Ovary (tissue), 3 donors: ENCODE results near the gene CRTC2.

ENCODE experiments used
- EP300 ChIP-seq: sonication (generic); formaldehyde crosslinking; IDR thresholded peaks from one replicate; pipeline ENCODE4 v1.6.1; 2017; ENCODE audit warnings: antibody characterized with exemption
- POLR2A ChIP-seq: fragments of 450-650 bp; IDR thresholded peaks from one replicate; pipeline ENCODE4 v1.6.1; 2017; ENCODE audit warnings: antibody characterized with exemption, mild to moderate bottlenecking, moderate library complexity
- TF ChIP-seq, protein P1 (sequence below), 3 donors: fragments of 450-650 bp in 2 of 3; fragments of 200-600 bp in 1 of 3; IDR thresholded peaks; one replicate each; pipeline versions ENCODE4 v1.5.1 to v1.8.0; 2016 to 2022; ENCODE audit warnings: antibody characterized with exemption in 3 of 3, mild to moderate bottlenecking in 1 of 3
- donor health status: DM: no; HTN: no; CAD: no.

DNA sequence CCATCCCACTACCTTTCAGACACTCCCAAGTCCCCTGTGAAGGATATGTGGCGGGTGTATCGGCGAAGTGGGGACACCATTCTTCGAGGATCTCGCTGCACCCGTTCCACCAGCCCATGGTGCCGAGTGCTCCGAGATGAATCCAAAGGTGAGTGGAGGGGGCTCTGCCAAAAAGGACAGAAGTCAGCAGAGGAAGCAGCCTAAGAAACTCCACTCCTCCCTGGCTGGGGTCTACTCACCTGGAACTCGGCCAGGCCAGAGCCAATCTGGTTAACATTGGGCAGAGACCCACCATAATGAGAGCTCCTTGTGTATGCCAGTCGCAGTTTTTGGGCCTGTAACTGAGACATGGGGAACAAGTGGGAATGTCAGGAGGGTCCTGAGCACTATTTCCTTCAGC lies 3.6 kb downstream of the CRTC2 start:
- TF ChIP-seq POLR2A (no peak), EP300 (no peak)
- TF ChIP-seq, protein P1, sequence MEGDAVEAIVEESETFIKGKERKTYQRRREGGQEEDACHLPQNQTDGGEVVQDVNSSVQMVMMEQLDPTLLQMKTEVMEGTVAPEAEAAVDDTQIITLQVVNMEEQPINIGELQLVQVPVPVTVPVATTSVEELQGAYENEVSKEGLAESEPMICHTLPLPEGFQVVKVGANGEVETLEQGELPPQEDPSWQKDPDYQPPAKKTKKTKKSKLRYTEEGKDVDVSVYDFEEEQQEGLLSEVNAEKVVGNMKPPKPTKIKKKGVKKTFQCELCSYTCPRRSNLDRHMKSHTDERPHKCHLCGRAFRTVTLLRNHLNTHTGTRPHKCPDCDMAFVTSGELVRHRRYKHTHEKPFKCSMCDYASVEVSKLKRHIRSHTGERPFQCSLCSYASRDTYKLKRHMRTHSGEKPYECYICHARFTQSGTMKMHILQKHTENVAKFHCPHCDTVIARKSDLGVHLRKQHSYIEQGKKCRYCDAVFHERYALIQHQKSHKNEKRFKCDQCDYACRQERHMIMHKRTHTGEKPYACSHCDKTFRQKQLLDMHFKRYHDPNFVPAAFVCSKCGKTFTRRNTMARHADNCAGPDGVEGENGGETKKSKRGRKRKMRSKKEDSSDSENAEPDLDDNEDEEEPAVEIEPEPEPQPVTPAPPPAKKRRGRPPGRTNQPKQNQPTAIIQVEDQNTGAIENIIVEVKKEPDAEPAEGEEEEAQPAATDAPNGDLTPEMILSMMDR (IDR thresholded peaks at IDR 0.05), result no peak
